Activated CD8-positive, alpha-beta T cell treated with anti-CD3 and anti-CD28 coated beads for 36 hours (primary cell): ENCODE data around the gene CD69. TPM values are rescaled to one million over a fixed set of nuclear protein-coding genes. Genes with fewer than 3 reads are reported as not detected.

Experiments used
- ATAC-seq: fragments of 200-7000 bp; cut with Tn5 transposase; one replicate; pipeline ENCODE4 v1.10.0; 2021; ENCODE audit warnings: mild to moderate bottlenecking, moderate library complexity
- CTCF ChIA-PET: fragments of 350-600 bp; sonication (Branson Sonifier 250); formaldehyde crosslinking; loops from one replicate; lab custom pipeline; 2021; ENCODE audit warnings: antibody characterized with exemption; lab: Charles Lee
- POLR2A ChIA-PET: fragments of 350-600 bp; sonication (Branson Sonifier 250); formaldehyde crosslinking; loops from one replicate; lab custom pipeline; 2021; ENCODE audit warnings: antibody characterized with exemption; lab: Charles Lee
- DNase-seq: peaks from one replicate; pipeline ENCODE4 v3.0.0-alpha.2; 2020
- H3K27ac Mint-ChIP-seq: one replicate; pipeline ENCODE4 v1.8.0; 2021; ENCODE audit warnings: mild to moderate bottlenecking, mixed read lengths
- H3K27me3 Mint-ChIP-seq: one replicate; pipeline ENCODE4 v1.8.0; 2021; ENCODE audit warnings: mixed read lengths
- H3K36me3 Mint-ChIP-seq: one replicate; pipeline ENCODE4 v1.8.0; 2021; ENCODE audit warnings: low read depth, mixed read lengths
- H3K4me1 Mint-ChIP-seq: one replicate; pipeline ENCODE4 v1.8.0; 2021; ENCODE audit warnings: low read depth, mixed read lengths
- H3K4me3 Mint-ChIP-seq: one replicate; pipeline ENCODE4 v1.8.0; 2021; ENCODE audit warnings: mild to moderate bottlenecking, moderate library complexity, mixed read lengths
- H3K9me3 Mint-ChIP-seq: one replicate; pipeline ENCODE4 v1.8.0; 2021; ENCODE audit warnings: mixed read lengths
- intact Hi-C: fragments of 100-400 bp; cut with micrococcal nuclease; formaldehyde crosslinking; loops from one replicate; pipeline ENCODE4 v1.10.0; 2022
- total RNA-seq, 2 experiments: library from RNA; stranded (reverse); gene quantifications; one replicate each; pipeline ENCODE4 v1.2.3, GENCODE V29; 2021
- TF ChIP-seq, protein P1 (sequence below): fragments of 200-600 bp; IDR thresholded peaks from one replicate; pipeline ENCODE4 v1.8.0; 2022; ENCODE audit warnings: antibody characterized with exemption, mild to moderate bottlenecking

CD69 gene
- total RNA-seq, 2 experiments from 2014 or later, result 166 to 174 TPM

DNA sequence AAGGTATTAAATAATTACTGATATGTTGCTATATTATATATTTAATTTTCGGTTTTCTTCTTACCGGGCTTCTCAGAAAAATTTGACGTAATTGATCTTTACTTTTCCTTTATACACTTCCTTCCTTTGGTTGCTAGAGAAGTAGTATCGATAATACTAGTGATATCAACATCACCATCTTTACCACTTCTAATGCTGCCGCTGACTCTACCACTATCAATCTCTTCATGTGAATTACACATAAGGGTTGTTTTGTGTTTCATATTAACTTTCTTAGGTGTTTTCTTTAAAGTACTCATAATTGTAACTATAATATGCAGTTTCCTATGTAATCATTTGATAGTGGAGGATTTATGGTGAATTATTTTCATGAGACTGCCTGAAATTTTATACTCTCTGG lies 35.6 kb upstream of the CD69 start:
- no peaks in the 10 kb centered on the region for H3K36me3 Mint-ChIP-seq
- ChIA-PET CTCF (interaction anchor here (1.0 to 10.7 kb wide), 7 partner anchors 13 to 162 kb away, joined by 3 to 791 read pairs (median 11); partner anchors contain the start of genes CD69 and CLEC2B), POLR2A (interaction anchor here (2.6 to 10.2 kb wide), 6 partner anchors 41 to 148 kb away, joined by 11 to 501 read pairs (median 20); partner anchors contain the start of genes CD69 and CLEC2D)
- TF ChIP-seq, protein P1, sequence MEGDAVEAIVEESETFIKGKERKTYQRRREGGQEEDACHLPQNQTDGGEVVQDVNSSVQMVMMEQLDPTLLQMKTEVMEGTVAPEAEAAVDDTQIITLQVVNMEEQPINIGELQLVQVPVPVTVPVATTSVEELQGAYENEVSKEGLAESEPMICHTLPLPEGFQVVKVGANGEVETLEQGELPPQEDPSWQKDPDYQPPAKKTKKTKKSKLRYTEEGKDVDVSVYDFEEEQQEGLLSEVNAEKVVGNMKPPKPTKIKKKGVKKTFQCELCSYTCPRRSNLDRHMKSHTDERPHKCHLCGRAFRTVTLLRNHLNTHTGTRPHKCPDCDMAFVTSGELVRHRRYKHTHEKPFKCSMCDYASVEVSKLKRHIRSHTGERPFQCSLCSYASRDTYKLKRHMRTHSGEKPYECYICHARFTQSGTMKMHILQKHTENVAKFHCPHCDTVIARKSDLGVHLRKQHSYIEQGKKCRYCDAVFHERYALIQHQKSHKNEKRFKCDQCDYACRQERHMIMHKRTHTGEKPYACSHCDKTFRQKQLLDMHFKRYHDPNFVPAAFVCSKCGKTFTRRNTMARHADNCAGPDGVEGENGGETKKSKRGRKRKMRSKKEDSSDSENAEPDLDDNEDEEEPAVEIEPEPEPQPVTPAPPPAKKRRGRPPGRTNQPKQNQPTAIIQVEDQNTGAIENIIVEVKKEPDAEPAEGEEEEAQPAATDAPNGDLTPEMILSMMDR, result no peak
- H3K4me1 Mint-ChIP-seq, result peaks cover 62% of the 10 kb centered on the region
- H3K27ac Mint-ChIP-seq, result peak overlapping the region; percentile 86
- ATAC-seq, result peak; percentile 32
- H3K4me3 Mint-ChIP-seq, result peak overlapping the region; percentile 74
- no peaks in the 10 kb centered on the region for H3K27me3 Mint-ChIP-seq
- peak; percentile 39 for DNase-seq
- intact Hi-C loops, result loop anchor here (5.0 kb wide), 1 partner anchor 71 kb away; the partner anchor contains the start of gene CLEC2B
- H3K9me3 Mint-ChIP-seq, result no peaks in the 10 kb centered on the region

DNA sequence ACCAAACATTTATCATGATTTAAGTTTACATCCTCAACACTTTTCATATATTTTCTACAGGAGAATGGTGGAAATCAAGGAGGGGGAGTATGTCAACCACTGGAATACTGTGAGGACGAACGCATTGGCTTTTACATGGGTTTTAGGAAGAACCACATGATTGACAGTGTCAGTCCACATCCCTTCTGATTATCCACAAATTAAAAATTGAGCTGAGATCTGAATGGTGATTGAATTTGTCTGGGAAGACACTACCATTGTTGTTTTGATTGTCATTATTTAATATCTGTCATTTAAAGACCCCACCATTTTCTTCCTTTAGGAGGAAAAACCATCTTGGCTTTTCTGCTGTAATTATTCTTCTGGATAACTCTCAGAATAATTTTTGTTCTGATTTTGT lies 35.2 kb upstream of the CD69 start:
- H3K4me3 Mint-ChIP-seq, result peak overlapping the region; percentile 74
- TF ChIP-seq, protein P1, result no peak
- no peak for ATAC-seq
- peak overlapping the region; percentile 86 for H3K27ac Mint-ChIP-seq
- DNase-seq, result no peak
- H3K4me1 Mint-ChIP-seq, result peaks cover 66% of the 10 kb centered on the region
- intact Hi-C loops, result loop anchor here (5.0 kb wide), 1 partner anchor 71 kb away; the partner anchor contains the start of gene CLEC2B
- H3K9me3 Mint-ChIP-seq, result peaks cover 1% of the 10 kb centered on the region
- no peaks in the 10 kb centered on the region for H3K36me3 Mint-ChIP-seq
- no peaks in the 10 kb centered on the region for H3K27me3 Mint-ChIP-seq
- ChIA-PET CTCF (interaction anchor here (1.0 to 10.7 kb wide), 4 partner anchors 19 to 134 kb away, joined by 3 to 791 read pairs (median 32); partner anchors contain the start of genes CD69 and CLEC2B), POLR2A (interaction anchor here (0.9 to 10.2 kb wide), 7 partner anchors 40 to 148 kb away, joined by 3 to 501 read pairs (median 18); partner anchors contain the start of genes CD69 and CLEC2D)

DNA sequence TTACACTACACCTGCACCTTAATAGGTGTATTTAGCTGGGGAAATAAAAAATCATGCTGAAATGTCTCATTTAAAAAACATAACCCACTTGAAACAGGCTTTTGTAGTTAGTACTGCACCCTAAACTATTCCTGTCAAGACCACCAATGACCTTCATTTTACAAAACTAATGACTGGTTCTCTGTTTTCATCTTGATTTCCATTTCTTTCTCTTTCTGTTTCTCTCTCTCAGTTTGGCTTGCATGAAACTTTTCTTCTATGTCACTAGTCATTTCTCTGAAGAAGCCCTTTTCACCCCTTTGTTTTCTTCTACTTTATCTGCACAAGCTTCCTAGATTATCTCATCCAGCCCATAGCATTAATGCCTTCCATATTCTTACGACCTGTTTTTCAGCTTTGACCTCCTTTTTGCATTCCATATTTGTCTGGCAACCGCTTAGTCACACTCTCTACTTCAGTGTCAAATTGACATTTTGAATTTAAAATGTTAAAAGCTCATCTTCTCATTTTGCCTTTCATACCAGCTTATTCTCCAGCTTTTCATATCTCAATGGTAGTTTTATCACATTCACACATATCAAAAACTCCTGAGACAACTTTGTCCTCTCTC lies 33.9 kb upstream of the CD69 start:
- peak; percentile 54 for ATAC-seq

DNA sequence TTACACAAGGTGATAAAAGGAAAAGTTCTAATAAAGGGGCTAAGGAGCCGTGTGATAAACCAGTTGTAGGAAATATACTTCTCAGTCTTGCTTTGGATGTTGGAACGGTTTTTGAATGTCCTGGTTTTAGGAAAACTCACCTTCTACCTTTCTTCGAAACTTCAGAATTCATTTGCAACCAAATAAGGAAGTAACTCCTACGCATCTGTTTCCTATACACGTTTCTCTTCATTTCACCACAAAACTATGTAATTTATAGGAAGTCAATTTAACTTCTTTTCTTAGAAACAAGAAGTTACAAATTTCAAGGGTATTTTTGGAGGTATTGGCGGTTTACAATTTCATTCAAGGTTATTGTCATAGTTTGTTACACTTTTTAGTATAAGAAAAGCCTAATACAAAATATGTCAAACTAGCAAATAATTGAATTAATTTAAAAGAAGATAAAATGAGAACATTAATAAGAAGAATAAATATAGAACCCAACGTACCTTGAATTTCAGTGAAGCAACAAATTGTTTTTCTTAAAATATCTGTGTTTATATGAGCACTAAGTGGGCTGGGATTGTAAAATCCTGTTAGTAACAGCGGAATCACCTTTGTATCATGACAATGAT lies 33.2 kb upstream of the CD69 start:
- intact Hi-C loops, result loop anchor here (1.0 to 5.0 kb wide), 2 partner anchors 33 to 142 kb away; no protein-coding TSS in a partner anchor
- ChIA-PET CTCF (interaction anchor here (10.7 kb wide), 1 partner anchor 42 kb away, joined by 791 read pairs; the partner anchor contains the start of gene CD69), POLR2A (interaction anchor here (0.7 to 10.2 kb wide), 9 partner anchors 18 to 146 kb away, joined by 3 to 501 read pairs (median 11); partner anchors contain the start of genes CD69, CLEC2B and CLEC2D)
- Mint-ChIP-seq H3K4me1 (peaks cover 71% of the 10 kb centered on the region), H3K9me3 (peaks cover 8% of the 10 kb centered on the region), H3K27me3 (no peaks in the 10 kb centered on the region), H3K36me3 (peaks cover 2% of the 10 kb centered on the region), H3K27ac (peak overlapping the region; percentile 86), H3K4me3 (peak overlapping the region; percentile 74)
- DNase-seq, result no peak
- ATAC-seq, result no peak
- TF ChIP-seq, protein P1, result no peak

More for the DNA sequence above, 33.9 kb upstream of the CD69 start:
- no peak for DNase-seq
- H3K36me3 Mint-ChIP-seq, result peaks cover 2% of the 10 kb centered on the region
- H3K4me1 Mint-ChIP-seq, result peaks cover 71% of the 10 kb centered on the region
- TF ChIP-seq, protein P1, result no peak
- POLR2A ChIA-PET, result interaction anchor here (0.7 to 10.2 kb wide), 12 partner anchors 17 to 147 kb away, joined by 3 to 501 read pairs (median 4); partner anchors contain the start of genes CD69, CLEC2B and CLEC2D
- H3K4me3 Mint-ChIP-seq, result peak overlapping the region; percentile 74
- intact Hi-C loops, result loop anchor here (1.0 to 5.0 kb wide), 3 partner anchors 33 to 142 kb away; partner anchors contain the start of gene CLEC2B
- H3K9me3 Mint-ChIP-seq, result peaks cover 8% of the 10 kb centered on the region
- H3K27ac Mint-ChIP-seq, result peak overlapping the region; percentile 86
- no peaks in the 10 kb centered on the region for H3K27me3 Mint-ChIP-seq
- CTCF ChIA-PET, result interaction anchor here (10.7 kb wide), 1 partner anchor 43 kb away, joined by 791 read pairs; the partner anchor contains the start of gene CD69
